ENCODE measurements around the gene COL25A1. TPM values are rescaled to one million over a fixed set of nuclear protein-coding genes. Genes with fewer than 3 reads are reported as not detected.

COL25A1 gene
- total RNA-seq, 1 donor from 2014 or later = 4.3 TPM

DNA sequence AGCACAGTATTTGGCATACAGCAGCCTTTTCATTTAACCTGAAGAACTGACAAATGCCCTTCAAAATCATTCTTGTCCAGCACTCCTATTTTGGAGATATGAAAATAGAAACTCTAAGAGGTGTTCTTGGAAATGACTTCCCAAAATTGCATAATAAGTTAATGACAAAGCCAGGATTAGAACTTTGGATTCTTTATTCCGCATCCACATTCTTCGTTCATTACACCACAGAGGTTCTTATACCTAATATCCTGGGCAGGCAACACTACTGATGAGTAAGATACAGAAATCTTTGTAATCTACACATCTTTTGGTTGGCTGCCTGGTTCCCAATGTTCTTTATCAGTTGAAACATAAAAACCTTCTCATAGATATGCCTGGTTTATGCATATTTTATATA is 5.9 kb downstream of the COL25A1 start:
- peaks cover 2% of the 10 kb centered on the region for H3K27me3 ChIP-seq (ENCODE audit: control insufficient read depth, insufficient read depth, low read length)
- TF ChIP-seq, protein P1, sequence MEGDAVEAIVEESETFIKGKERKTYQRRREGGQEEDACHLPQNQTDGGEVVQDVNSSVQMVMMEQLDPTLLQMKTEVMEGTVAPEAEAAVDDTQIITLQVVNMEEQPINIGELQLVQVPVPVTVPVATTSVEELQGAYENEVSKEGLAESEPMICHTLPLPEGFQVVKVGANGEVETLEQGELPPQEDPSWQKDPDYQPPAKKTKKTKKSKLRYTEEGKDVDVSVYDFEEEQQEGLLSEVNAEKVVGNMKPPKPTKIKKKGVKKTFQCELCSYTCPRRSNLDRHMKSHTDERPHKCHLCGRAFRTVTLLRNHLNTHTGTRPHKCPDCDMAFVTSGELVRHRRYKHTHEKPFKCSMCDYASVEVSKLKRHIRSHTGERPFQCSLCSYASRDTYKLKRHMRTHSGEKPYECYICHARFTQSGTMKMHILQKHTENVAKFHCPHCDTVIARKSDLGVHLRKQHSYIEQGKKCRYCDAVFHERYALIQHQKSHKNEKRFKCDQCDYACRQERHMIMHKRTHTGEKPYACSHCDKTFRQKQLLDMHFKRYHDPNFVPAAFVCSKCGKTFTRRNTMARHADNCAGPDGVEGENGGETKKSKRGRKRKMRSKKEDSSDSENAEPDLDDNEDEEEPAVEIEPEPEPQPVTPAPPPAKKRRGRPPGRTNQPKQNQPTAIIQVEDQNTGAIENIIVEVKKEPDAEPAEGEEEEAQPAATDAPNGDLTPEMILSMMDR (IDR thresholded peaks at IDR 0.05; ENCODE audit: insufficient read depth, low read length, poor library complexity, severe bottlenecking) = no peak
- no peak for DNase-seq (ENCODE audit: low read depth)

GRCh38 chr4:109295081-109295480 is 7.4 kb downstream of the COL25A1 start:
- Histone ChIP-seq H3K36me3 (ENCODE audit: control insufficient read depth, insufficient read depth, low read length) (no peaks in the 10 kb centered on the region), H3K27me3 (ENCODE audit: control insufficient read depth, insufficient read depth, low read length) (no peaks in the 10 kb centered on the region), H3K4me3 (ENCODE audit: low read depth, low read length) (no peak overlapping the region)
- no peak for DNase-seq (ENCODE audit: low read depth)
- TF ChIP-seq, protein P1 (IDR thresholded peaks at IDR 0.05; ENCODE audit: insufficient read depth, low read length, poor library complexity, severe bottlenecking) = no peak

More for the DNA sequence above, 5.9 kb downstream of the COL25A1 start:
- Histone ChIP-seq H3K4me3 (ENCODE audit: low read depth, low read length) (no peak overlapping the region), H3K36me3 (ENCODE audit: control insufficient read depth, insufficient read depth, low read length) (no peaks in the 10 kb centered on the region)

- TF ChIP-seq, protein P1 (IDR thresholded peaks at IDR 0.05; ENCODE audit: insufficient read depth, low read length, poor library complexity, severe bottlenecking) = no peak
- no peaks in the 10 kb centered on the region for H3K36me3 ChIP-seq (ENCODE audit: control insufficient read depth, insufficient read depth, low read length)
- no peak for DNase-seq (ENCODE audit: low read depth)
- no peak overlapping the region for H3K4me3 ChIP-seq (ENCODE audit: low read depth, low read length)
- H3K27me3 ChIP-seq (ENCODE audit: control insufficient read depth, insufficient read depth, low read length) = no peaks in the 10 kb centered on the region
These were observed 7.9 kb downstream of the COL25A1 start for GRCh38 chr4:109294468-109295020.

DNA sequence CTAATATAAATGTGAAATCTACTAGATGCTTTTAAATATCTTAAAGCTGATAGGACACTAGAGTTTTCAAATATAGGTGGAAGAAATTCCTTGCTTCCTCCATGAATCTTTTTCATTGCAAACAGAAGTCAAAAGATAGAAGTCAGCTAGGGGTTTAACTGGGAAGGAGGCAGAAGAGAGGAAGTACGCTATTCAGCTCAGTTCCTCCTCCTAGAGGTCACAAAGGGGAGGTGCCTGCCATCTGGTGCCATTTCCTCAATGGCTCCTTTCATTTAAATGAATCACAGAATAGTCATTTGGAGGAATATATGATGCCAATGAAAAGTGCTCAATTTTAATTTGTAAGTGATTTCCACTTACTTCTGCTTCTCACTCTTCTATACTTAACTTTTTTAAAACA is 8.5 kb downstream of the COL25A1 start:
- no peaks in the 10 kb centered on the region for H3K36me3 ChIP-seq (ENCODE audit: control insufficient read depth, insufficient read depth, low read length)
- no peak for DNase-seq (ENCODE audit: low read depth)
- TF ChIP-seq, protein P1 (IDR thresholded peaks at IDR 0.05; ENCODE audit: insufficient read depth, low read length, poor library complexity, severe bottlenecking) = peak; percentile 31

DNA sequence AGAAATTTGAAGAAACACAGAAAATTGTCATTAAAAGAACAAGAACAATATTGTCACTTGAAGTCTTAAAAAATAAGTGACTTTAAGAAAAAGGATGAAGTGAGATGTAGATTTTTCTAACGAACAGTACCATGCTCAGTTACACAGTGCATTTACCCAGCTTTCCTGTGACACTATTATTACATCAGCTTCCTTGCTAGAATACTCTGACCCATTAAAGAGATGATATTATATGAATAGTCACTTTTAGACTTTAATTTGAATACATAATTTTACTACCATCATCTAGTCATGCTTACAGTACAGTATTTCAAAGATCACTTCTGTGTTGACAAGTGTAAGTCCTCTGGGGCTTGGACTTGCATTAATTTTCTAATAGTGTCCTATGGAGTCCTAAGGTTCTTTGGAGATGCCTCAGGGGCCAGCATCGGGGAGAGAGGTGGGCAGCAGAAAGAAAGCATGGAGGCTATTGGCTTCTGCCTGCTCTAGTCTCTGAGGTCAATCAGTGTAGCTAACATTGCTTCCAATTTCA is 10.7 kb downstream of the COL25A1 start:
- Histone ChIP-seq H3K4me3 (ENCODE audit: low read depth, low read length) (no peak overlapping the region), H3K36me3 (ENCODE audit: control insufficient read depth, insufficient read depth, low read length) (no peaks in the 10 kb centered on the region), H3K27me3 (ENCODE audit: control insufficient read depth, insufficient read depth, low read length) (no peaks in the 10 kb centered on the region)
- TF ChIP-seq, protein P1 (IDR thresholded peaks at IDR 0.05; ENCODE audit: insufficient read depth, low read length, poor library complexity, severe bottlenecking) = no peak
- DNase-seq (ENCODE audit: low read depth) = no peak

More for the DNA sequence above, 8.5 kb downstream of the COL25A1 start:
- Histone ChIP-seq H3K4me3 (ENCODE audit: low read depth, low read length) (no peak overlapping the region), H3K27me3 (ENCODE audit: control insufficient read depth, insufficient read depth, low read length) (no peaks in the 10 kb centered on the region)

DNA sequence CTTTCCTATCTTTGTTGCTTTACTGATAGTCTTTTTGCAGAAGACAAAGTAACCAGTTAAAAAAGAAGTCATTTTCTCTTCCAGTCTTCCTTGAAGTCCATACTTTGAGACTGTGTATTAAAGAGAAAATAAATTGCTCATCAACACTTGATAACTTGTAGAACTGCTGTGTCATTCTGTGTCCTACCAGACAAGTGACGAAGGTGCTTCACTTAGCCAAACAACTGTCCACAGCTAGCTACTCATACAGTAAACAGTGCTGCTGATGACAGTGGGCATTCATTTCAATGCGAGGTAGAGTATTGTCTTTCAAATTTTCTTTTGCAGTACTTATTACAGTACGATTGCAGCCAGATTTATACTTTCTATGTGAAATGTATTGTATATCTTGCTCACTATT is 11.5 kb downstream of the COL25A1 start:
- no peak for DNase-seq (ENCODE audit: low read depth)
- TF ChIP-seq, protein P1 (IDR thresholded peaks at IDR 0.05; ENCODE audit: insufficient read depth, low read length, poor library complexity, severe bottlenecking) = no peak
- Histone ChIP-seq H3K27me3 (ENCODE audit: control insufficient read depth, insufficient read depth, low read length) (no peaks in the 10 kb centered on the region), H3K36me3 (ENCODE audit: control insufficient read depth, insufficient read depth, low read length) (no peaks in the 10 kb centered on the region), H3K4me3 (ENCODE audit: low read depth, low read length) (no peak overlapping the region)
